WI38 (cell line): ENCODE results near the gene AP4B1.

Source experiments
- H3K4me3 ChIP-seq: 2 replicates; pipeline ENCODE4 v1.5.1; 2011; ENCODE audit warnings: low read depth, mild to moderate bottlenecking, control low read depth, low read length
- CTCF ChIP-seq: IDR thresholded peaks from 2 replicates; pipeline ENCODE4 v1.5.1; 2012; ENCODE audit warnings: low read depth, mild to moderate bottlenecking, control low read depth, low read length

The AP4B1 gene

GRCh38 chr1:113929750-113930498, 25.3 kb upstream of the AP4B1 start:
- H3K4me3 ChIP-seq, result peak overlapping the region; percentile 99
- no peak for TF ChIP-seq CTCF

GRCh38 chr1:113928941-113929749, 24.5 kb upstream of the AP4B1 start, which contains the start of gene HIPK1:
Gene HIPK1, plus strand, starts transcription at chr1:113929324.
- TF ChIP-seq CTCF, result no peak
- peak within 1 kb of the TSS; percentile 99 for H3K4me3 ChIP-seq

- H3K4me3 ChIP-seq, result peak overlapping the region; percentile 99
- no peak for TF ChIP-seq CTCF
Observed at GRCh38 chr1:113928187-113928930, 23.8 kb upstream of the AP4B1 start.

DNA sequence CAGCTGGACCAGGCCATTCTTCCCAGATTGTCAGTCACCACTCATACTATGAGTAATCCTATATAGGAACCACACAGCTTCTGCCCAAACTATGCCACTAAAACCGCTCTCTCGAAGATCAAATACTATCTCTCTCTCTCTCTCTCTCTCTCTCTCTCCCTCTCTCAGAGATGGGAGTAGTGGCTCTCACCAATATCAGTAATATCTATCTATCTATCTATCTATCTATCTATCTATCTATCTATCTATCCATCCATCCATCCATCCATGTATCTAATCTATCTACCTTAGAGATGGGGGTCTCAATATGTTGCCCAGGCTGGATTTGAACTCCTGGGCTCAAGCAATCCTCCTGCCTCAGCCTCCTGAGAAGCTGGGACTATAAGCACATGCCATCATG, 19.9 kb upstream of the AP4B1 start:
- H3K4me3 ChIP-seq, result no peak overlapping the region
- TF ChIP-seq CTCF, result no peak

GRCh38 chr1:113922957-113923356, 18.4 kb upstream of the AP4B1 start:
- TF ChIP-seq CTCF, result no peak
- H3K4me3 ChIP-seq, result no peak overlapping the region

DNA sequence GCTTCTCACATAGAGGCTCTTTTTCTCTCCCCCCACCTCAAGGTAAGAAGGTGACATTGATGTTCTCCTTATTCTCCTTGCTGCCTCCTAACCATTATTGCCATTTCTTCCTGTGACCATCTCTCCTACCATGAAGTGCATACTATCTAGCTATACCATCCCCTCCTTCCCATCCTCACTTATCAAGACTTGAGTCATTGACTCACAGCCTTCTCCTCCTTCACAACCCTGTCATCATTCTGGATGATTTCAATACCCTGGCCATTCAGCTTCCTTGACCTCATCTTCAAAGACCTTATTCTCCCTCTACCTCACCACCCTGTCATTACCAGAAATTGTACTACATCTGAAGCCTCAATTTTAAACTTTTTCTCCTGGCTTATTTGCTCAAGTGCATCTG, 13.6 kb upstream of the AP4B1 start:
- TF ChIP-seq CTCF, result no peak
- no peak overlapping the region for H3K4me3 ChIP-seq
